ENCODE results near the gene DYNLT3.
A peak's percentile ranks its signal among the peaks of the same experiment; 100 is the strongest.

Gene DYNLT3, protein sequence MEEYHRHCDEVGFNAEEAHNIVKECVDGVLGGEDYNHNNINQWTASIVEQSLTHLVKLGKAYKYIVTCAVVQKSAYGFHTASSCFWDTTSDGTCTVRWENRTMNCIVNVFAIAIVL

DNA sequence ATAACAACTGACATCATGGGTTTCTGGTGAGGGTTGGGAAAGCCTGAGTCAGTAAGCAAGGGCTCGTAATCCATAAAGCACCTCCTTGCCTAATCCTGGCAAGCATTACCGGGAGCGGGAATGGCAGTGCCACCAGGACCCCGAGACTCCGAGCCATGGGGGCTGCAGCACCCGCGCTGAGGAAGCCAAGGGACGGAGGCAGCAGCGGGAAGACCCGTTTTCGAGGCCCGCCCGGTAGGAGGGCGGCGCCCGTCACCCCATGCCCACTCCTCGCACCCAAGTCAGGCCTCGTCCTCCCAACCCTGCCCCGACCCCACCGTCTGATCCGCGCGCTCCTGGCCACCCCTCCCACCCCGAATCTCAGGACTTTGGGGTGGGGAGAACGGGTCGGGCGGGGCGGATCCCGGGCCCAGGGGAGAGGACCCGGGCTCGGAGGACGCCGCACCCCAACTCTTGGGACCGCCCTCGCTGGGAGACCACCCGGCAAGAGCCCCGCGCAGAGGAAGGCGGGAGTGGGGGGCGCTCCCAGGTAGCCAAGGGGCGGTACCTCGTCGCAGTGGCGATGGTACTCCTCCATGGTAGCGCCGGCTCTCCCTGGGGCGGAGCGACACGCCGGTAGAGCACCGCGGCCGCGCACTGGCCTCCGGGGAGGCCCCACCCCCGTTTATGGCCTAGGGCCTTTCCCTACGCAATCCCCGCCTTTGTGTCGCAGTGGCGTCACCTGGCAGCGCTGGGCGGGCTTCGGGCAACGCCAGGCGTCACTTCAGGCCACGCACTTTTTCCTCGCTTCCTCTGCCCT lies at the start of gene DYNLT3:
Gene DYNLT3 (minus strand): TSS at position 638 of the 799 bp plus-strand sequence. CDS start 61 bp downstream, at position 577.
- peak; percentile 82 for DNase-seq

DNA sequence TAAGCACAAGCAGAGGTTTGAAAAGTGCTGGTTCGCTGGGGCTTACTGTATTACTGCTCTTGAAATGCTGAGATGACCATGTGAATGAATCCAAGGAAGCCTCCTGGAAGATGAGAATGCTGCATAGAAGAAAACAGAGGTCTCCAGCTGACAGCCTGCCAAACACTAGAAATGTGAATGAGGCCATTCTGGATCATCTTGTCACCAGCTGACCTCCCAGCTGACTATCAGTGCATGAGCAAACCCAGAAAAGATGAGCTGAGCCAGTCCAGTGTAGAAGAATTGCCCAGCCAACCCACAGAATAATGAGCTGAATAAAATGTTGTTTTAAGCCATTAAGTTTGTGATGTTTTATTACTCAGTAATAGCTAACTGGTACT lies 49.1 kb upstream of the DYNLT3 start:
- no peak for DNase-seq

DNA sequence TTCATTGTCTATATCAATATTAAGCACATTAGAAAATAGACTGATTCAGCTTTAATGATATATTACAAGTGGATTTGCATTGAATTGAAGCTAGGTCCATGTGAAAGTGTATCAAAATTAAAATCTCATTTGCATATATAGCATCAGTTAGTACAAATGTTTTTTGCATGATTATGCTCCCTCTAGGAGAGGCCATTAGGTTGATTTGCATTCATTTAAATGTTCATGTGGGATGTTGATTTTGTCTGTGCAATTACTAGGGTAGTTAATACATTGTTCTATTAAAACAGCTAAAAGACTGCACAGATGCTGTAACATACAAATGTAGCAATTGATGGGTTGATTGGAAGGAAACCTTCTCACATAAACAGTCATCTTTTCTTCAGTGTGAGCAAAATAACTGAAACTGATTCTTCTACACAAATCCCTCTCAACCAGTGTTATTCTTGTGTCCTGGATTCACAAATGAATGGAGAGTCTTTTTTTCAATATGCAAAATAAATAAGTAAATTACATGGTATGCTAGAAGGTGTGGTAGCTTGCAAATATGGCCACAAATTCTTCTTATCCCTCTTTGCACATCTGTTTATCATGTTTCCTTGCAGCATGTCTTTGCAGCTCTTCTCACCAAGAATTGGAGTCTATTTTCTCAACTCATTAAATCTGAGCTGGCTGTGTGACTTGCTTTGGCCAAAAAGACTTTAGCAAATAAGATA lies 48.6 kb upstream of the DYNLT3 start:
- DNase-seq, result no peak

DNA sequence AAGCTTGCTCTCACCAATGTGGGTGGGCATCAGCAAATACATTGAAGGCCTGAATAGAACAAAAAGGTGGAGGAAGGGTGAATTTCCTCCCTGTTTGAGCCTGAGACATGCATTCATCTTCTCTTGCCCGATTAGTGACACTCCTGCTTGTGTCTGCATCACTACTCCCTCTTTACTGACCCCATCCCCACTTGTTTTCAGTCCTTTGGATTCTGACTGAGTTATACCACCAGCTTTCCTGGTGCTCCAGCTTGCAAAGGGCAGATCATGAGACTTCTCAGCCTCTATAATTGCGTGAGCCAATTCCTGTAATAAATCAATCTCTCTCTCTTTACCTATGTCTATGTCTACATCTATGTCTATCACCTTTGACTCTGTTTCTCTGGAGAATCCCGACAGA lies 47.4 kb upstream of the DYNLT3 start:
- DNase-seq, result no peak

DNA sequence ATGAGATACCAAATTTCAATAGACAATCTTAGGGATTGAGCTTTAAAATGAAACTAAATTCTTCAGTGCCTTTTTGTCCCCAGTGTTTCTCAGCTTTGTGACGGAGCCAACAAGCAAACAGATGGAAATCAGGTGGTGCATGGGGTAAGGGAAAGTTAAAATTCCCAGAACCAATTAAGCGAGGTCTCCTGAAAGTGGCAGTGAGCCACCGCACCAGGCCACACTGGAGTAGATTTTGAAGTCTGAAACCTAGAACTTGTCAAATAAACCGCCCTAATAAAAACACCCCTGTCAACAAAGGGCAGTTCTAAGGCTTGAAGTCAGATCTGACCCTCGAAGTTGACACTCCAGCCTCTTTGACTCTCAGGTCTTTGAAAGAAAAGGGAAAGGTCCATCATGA lies 40.6 kb upstream of the DYNLT3 start:
- DNase-seq, result no peak

DNA sequence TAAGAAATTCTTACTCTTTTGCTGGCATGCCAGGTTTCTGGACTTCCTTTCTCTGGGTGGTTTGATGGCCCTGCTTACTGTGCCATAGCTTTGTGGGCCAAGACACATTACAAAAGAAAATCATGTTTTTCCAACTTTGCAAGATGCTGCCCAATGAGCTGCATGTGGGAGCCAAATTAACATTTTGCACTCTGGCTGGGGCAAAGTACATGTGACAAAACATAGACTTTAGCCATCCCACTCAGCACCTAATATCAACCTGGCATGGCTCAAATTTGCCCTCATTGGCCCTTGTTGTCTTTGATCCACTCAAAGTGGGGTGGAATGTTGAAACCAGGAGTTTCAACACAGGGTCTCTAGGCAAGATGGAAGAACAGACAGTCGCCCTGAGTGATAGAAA lies 40.0 kb upstream of the DYNLT3 start:
- DNase-seq, result no peak

DNA sequence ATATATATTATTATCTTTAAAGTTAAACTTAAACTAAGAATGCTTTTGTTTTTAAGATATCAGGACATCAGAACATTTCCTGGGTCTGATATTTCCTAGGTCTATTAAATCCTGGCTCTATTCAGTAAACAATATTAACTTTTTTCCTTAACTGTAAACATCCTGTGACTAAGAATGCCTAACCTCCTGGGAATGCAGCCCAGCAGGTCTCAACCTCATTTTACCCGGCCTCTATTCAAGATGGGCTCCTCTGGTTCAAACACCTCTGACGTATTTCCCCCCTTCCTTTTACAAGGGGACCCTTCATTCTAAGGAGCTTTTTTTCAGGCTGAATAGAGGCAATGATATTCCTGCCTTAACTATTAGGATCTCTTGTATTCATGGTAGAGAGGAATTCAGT lies 35.8 kb upstream of the DYNLT3 start:
- DNase-seq, result no peak

DNA sequence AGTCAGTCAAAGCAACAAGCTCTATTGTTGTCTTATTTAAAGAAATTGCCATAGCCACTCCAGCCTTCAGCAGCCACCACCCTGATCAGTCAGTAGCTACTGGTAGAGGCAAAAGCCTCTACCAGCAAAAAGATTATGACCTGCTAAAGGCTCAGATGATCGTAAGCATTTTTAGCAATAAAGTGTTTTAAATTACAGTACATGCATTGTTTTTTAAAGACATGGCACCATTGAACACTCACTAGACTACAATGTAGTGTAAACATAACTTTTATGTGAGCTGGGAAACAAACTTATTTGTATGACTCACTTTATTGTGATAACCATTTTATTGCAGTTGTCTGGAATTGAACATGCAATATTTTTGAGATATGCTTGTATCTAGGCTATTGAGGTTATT lies 32.3 kb upstream of the DYNLT3 start:
- no peak for DNase-seq

DNA sequence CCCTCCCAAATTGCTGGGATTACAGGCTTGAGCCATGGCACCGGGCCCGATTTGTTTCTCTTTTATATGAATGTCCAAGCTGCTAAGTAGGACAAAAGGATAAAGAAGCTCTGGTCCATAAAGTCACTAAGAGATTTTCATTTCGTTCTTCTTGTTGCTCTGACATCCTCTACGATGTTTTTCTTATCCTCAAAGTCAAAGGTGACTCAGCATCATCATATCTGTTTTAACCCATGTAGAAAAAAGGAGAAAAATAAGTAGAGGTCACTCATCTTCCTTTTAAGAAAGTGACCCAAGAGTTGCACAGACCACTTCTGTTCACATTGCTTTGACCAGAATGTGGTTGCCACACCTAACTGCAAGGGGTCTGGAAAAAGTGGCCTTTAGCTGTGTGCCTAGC lies 29.3 kb upstream of the DYNLT3 start:
- DNase-seq, result no peak

DNA sequence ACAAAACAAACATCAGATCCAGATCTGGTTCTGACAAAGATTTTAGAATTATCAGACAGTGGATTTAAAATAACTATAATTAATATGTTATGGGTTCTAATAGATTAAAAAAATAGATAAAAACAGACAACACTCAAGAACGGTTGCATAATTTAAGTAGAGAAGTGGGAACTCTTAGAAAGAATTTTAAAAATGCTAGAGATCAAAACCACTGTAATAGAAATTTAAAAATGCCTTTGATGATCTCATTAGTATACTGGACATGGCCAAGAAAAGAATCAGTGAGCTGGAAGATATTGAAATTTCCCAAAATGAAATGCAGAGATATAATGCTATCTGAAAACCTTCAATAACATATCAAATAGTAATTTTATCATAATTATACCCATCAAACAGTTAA lies 28.3 kb upstream of the DYNLT3 start:
- DNase-seq, result no peak

DNA sequence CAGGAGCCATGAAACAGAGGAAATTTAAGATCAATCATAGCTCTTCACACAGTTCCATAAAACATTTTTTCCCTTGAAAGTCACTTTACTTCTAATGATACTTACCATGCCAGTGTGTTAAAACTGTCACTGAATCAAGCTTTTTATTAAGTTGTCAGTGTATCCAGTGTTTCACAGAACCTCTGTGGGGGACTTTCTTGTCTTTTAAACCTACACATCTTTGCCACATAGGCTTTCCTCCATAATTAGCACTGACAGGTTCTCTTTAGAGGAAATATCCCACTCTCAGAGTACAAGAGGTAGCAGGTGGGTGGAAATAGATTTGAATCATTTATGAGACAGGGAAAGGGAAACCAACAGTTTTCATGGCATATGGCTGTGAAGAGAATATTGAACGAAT lies 25.8 kb upstream of the DYNLT3 start:
- DNase-seq, result no peak

DNA sequence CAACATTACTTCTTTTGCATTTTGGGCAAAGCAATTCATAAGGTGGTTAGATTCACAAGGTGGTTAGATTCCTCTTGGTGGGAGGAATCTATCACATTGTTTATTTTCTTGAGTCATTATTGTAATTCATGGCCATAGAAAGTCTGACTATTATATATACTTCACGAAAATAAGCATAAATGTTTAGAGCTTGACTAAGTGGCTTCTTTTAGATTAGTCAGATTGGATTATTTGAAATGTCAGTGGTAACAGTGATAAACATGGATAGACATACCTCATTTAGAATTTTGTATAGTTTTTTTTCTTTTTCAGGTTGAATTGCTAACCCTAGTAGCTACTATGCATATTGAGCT lies 24.9 kb upstream of the DYNLT3 start:
- no peak for DNase-seq

DNA sequence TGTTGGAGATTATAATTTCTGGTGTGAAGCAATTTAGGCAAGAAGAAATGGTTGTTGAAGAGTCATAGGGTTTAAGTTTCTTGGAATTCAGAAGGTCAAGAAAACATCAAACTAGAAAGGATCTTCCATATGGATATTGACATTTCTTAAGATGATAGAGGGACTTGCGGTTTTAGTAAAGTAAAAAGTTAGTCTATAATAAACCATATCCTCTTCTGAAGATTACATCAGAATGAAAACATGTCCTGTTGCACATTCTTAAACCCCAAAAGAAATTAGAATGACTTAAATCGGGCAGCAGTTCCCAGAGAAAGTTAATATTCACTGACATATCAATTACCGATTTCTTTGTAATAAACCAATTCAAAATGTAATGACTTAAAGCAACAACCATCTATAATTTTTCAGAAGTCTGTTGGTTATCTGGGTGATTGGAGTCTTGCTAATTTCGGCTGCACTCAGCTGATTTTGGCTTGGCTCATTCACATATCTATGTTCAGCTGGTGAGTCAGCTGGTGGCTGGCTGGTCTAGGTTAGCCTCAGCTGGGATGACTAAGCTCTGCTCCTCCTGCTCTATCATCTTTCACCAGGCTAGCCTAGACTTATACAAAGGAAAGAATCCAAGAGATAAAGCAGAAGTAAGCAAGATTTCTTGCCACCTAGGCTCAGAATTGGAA lies 24.4 kb upstream of the DYNLT3 start:
- peak; percentile 9 for DNase-seq

DNA sequence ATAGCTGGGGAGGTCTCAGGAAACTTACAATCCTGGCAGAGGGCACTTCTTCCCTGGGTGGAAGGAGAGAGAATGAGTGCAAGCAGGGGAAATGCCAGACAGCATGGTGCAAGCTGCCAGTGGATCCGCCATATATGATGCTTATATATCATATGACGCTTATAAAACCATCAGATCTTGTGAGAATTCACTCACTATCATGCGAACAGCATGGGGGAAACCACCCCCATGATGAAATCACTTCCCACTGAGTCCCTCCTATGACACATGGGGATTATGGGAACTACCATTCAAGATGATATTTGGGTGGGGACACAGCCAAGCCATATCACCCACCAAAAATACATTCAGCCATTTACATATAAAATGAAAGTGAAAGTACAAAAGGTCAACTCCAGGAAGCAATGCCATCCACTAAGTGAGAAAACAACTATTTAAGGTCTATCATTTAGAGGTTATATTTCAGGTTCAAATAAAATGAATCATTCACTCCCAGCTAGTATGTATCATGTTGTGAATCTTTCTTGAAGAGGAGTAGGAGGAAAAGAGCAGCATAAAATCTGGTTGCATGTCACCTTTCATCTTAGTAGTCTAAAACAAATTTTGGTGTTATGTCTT lies 20.3 kb upstream of the DYNLT3 start:
- peak; percentile 16 for DNase-seq

DNA sequence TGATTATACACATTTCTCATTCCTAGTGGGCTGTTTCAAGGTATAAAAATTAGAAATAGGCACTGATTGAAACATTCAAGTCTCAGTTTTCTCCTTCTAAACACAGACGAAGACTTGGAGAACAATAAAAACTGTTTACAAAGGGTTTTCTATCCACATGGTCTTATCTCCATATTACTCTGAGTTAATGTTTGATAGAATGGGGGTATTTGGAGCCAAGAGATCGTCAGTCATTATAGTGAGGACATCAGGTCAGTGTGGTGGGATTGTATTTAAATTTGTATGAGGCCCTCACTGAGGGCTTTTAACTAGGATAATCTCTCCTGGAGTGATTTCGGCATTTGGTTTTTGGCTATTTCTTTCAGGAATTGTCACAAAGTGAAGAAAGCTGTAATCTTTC lies 16.4 kb upstream of the DYNLT3 start:
- DNase-seq, result no peak

DNA sequence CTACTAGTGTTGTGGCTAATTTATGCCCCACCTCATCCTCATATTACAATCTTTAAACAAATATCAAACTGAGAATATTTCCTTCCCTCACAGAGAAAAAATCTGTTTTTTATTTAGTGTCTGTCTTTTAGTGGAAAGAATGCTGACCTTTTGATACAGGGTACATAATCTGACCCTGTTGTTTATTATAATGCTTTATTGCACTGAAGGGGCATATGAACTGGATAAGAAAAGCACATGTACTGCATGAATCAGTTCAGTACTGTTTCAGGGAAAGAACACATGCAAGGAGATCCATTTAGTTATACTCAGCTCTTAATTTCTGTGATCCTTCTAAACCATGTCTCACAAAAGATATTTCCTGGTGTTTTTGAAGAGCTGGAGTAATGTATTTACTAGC lies 15.5 kb upstream of the DYNLT3 start:
- DNase-seq, result no peak

DNA sequence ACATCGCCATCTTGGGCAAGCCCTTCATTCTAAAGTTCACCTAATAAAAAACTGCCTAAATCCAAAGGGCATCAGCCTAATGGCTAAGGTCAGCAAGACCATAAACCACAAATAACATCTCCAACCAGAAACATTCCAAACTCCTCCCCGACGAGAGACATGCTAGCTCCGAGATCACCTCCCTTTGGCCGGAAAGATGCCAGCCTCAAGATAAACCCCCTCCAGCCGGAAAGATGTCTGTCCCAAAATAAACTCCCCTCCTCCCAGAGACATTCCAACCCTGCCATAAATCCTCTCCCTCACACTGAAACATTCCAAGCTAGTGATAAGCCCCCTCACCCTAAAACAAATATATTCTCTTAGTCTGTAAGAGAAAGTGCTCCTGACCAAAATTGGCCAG lies 13.3 kb upstream of the DYNLT3 start:
- no peak for DNase-seq

DNA sequence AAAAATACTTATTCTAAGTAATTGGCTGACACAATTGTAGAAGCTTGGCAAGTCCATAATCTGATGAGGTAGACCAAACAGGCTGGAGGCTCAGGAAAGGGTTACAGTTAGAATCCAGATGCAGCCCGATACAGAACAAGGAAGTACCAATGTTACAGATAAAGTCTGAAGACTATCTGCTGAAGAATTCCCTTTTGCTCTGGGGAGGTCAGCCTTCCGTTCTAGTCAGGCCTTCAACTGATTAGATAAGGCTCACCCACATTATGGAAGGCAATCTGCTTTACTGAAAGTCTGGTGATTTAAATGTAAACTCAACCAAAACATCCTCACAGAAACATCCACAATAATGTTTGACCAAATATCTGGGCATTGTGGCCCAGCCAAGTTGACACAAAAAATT lies 7.4 kb upstream of the DYNLT3 start:
- no peak for DNase-seq

DNA sequence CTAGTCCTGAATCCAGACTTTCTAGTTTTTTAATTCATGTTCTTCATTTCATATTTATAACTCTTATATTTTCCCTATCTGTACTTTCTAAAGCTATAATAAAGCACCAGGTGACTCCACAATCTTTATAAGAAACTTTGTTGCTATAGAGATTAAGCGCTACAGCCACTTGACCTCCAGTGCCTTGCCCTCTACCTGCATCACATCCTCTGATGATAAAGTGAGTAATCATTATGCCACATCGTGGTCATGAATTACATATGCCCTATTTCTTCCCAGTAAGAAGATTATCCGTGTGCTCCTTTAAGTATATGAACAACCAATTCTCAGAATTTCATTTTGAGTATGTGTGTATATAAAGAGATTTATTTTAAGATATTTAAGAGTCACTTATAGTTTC lies 6.8 kb upstream of the DYNLT3 start:
- no peak for DNase-seq

DNA sequence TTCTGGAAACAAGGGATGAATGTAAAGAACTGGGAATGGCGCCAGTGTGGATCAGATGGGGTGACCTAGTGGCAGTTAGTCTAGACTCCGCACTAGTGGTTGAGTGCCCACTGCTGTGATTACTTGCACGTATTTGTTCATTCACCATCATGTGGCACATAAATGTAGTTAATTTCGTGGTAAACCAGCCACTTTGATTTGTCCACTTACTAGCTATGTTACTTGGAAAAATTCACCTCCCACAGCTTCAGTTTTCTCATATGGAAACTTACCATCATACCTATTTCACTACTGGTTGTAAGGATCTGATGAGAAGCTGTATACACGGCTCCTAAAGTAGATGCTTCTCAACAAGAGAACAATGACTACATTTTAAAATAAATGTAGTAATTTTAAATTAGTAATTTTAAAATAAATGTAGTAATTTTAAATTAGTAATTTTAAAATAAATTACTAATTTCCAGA lies 394 bp upstream of the DYNLT3 start:
- DNase-seq, result no peak

DNA sequence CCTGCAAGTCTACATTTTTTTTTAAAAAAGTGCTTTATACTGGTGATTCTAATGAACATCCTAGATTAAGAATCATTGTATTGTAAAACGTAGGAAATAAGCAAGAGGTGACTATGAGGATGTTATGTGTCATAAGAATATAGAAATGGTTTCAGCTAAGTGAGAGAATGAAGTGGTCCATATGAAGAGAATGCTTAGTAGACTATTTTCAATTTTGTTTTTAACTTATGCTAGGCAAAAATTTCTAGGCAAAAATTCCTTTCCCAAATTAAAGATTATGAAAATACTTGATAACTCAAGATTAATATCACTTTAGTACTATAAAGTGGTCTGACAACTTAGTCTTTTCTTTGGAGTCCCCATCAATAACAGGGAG lies 825 bp downstream of the DYNLT3 start:
- no peak for DNase-seq

DNA sequence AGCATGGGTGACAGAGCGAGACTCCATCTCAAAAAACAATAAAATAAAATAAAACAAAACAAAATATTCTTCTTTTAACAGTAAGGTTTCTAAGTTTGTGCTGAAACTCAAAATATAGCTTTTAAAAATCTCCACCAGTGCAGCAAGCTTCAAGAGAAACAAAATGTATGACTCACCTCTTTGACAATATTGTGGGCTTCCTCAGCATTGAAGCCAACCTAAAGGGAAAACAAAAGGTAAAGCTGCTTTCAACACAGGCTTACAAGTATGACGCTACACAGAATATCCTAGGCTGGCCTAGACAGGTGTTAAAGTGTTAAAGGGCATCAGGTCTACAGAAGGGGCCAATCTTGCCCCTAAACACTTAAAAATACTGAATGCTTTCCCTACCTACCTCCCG lies 1.2 kb downstream of the DYNLT3 start:
- DNase-seq, result no peak

DNA sequence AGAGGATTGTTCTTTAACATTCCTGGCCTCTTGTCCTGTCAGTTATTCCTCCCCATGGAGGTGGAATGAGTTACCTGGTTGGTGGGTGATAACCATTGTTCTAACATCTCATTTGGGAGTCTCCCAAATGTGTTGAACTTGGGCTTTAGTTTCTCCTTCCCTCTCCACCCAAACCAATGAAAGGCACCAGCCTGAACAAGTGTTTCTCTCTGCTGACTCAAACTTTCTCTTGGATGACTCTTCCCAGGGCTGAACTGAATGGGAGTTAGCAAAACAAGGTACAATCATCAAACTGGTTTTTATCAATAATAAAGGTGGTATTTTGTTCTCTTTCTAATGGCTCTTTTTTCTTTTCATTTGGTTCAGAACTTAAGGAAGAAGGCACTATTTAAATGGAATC lies 2.7 kb downstream of the DYNLT3 start:
- DNase-seq, result no peak

Data from suppressor macrophage treated with lipopolysaccharide for 4 hours (primary cell).